DND-41 (cell line): ENCODE results near the gene GSN.

Experiments used
- ATAC-seq: fragments of 200-7000 bp; cut with Tn5 transposase; 3 replicates; pipeline ENCODE4 v1.9.1; 2021; ENCODE audit warnings: low read depth; ENCODE audit not compliant: insufficient read depth
- DNase-seq: peaks from one replicate; pipeline ENCODE4 v3.0.0-alpha.2; 2020
- H2AFZ ChIP-seq: 2 replicates; pipeline ENCODE4 v1.6.0; 2012; ENCODE audit warnings: low read depth, low read length
- H3K27ac ChIP-seq: 2 replicates; pipeline ENCODE4 v1.5.1; 2012; ENCODE audit warnings: low read length, inconsistent platforms
- H3K27me3 ChIP-seq: fragments of 200-600 bp; sonication (generic); 2 replicates; pipeline ENCODE4 v1.6.0; 2012; ENCODE audit warnings: low read length, mild to moderate bottlenecking, inconsistent platforms; ENCODE audit not compliant: insufficient read depth, poor library complexity
- H3K36me3 ChIP-seq: 2 replicates; pipeline ENCODE4 v1.5.1; 2012; ENCODE audit warnings: low read length, inconsistent platforms; ENCODE audit not compliant: insufficient read depth
- H3K4me1 ChIP-seq: 2 replicates; pipeline ENCODE4 v1.5.1; 2012; ENCODE audit warnings: mild to moderate bottlenecking, low read length; ENCODE audit not compliant: insufficient read depth
- H3K4me2 ChIP-seq: 2 replicates; pipeline ENCODE4 v1.6.0; 2012; ENCODE audit warnings: mild to moderate bottlenecking, moderate library complexity, low read length, inconsistent platforms; ENCODE audit not compliant: insufficient read depth
- H3K4me3 ChIP-seq, 2 experiments: fragments of 200-600 bp in 1 of 2; shearing (Covaris generic) in 1 of 2; 2 replicates each; pipeline ENCODE4 v1.5.1; 2012 to 2016; ENCODE audit warnings: inconsistent platforms in 2 of 2, low read length in 2 of 2, mild to moderate bottlenecking in 2 of 2, low read depth in 1 of 2, moderate library complexity in 1 of 2
- H3K79me2 ChIP-seq: 2 replicates; pipeline ENCODE4 v1.6.0; 2012; ENCODE audit warnings: low read length, inconsistent platforms; ENCODE audit not compliant: insufficient read depth
- H3K9ac ChIP-seq: 2 replicates; pipeline ENCODE4 v1.6.0; 2012; ENCODE audit warnings: low read depth, mild to moderate bottlenecking, inconsistent platforms, low read length, moderate library complexity
- H3K9me3 ChIP-seq: 2 replicates; pipeline ENCODE4 v1.5.1; 2012; ENCODE audit warnings: low read length, moderate library complexity, mild to moderate bottlenecking, inconsistent platforms; ENCODE audit not compliant: insufficient read depth, severe bottlenecking
- H4K20me1 ChIP-seq: 2 replicates; pipeline ENCODE4 v1.6.0; 2012; ENCODE audit warnings: low read length; ENCODE audit not compliant: insufficient read depth
- CTCF ChIP-seq: IDR thresholded peaks from 2 replicates; pipeline ENCODE4 v1.5.1; 2012; ENCODE audit warnings: borderline replicate concordance, low read length, moderate library complexity, mild to moderate bottlenecking; ENCODE audit not compliant: poor library complexity, severe bottlenecking; ENCODE audit errors: extremely low read depth
- EZH2 ChIP-seq: IDR thresholded peaks from 3 replicates; pipeline ENCODE4 v1.6.1; 2012; ENCODE audit warnings: borderline replicate concordance, low read depth, mild to moderate bottlenecking, moderate library complexity, low read length, inconsistent platforms; ENCODE audit not compliant: severe bottlenecking

GSN gene

GRCh38 chr9:121232251-121232650 lies 35.7 kb upstream of the GSN start:
- DNase-seq (no peak), ATAC-seq (no peak)
- no peaks in the 10 kb centered on the region for H3K79me2 ChIP-seq
- no peaks in the 10 kb centered on the region for H3K27me3 ChIP-seq
- no peaks in the 10 kb centered on the region for H4K20me1 ChIP-seq
- H3K9ac ChIP-seq: no peak overlapping the region
- H3K27ac ChIP-seq: no peak overlapping the region
- no peak overlapping the region for H3K4me2 ChIP-seq
- TF ChIP-seq CTCF (no peak), EZH2 (no peak)
- no peaks in the 10 kb centered on the region for H3K4me1 ChIP-seq
- H2AFZ ChIP-seq: no peak overlapping the region
- H3K4me3 ChIP-seq: no peak overlapping the region
- H3K36me3 ChIP-seq: no peaks in the 10 kb centered on the region
- no peaks in the 10 kb centered on the region for H3K9me3 ChIP-seq

GRCh38 chr9:121233906-121234831 lies 33.8 kb upstream of the GSN start:
- H3K4me3 ChIP-seq: no peak overlapping the region
- no peaks in the 10 kb centered on the region for H3K36me3 ChIP-seq
- H3K9ac ChIP-seq: no peak overlapping the region
- no peaks in the 10 kb centered on the region for H3K79me2 ChIP-seq
- no peak overlapping the region for H3K4me2 ChIP-seq
- no peaks in the 10 kb centered on the region for H3K27me3 ChIP-seq
- no peak for TF ChIP-seq CTCF
- TF ChIP-seq EZH2: no peak
- H3K27ac ChIP-seq: no peak overlapping the region
- no peak overlapping the region for H2AFZ ChIP-seq
- no peak for ATAC-seq
- no peaks in the 10 kb centered on the region for H4K20me1 ChIP-seq
- DNase-seq: no peak
- H3K9me3 ChIP-seq: no peaks in the 10 kb centered on the region
- no peaks in the 10 kb centered on the region for H3K4me1 ChIP-seq

GRCh38 chr9:121234832-121235161 lies 33.2 kb upstream of the GSN start:
- Histone ChIP-seq H3K36me3 (no peaks in the 10 kb centered on the region), H3K4me2 (no peak overlapping the region), H3K79me2 (no peaks in the 10 kb centered on the region), H3K9ac (no peak overlapping the region), H3K4me1 (no peaks in the 10 kb centered on the region), H3K27me3 (no peaks in the 10 kb centered on the region), H2AFZ (no peak overlapping the region), H3K4me3 (no peak overlapping the region), H4K20me1 (no peaks in the 10 kb centered on the region), H3K27ac (no peak overlapping the region), H3K9me3 (no peaks in the 10 kb centered on the region)
- ATAC-seq (no peak), DNase-seq (no peak)
- no peak for TF ChIP-seq EZH2
- no peak for TF ChIP-seq CTCF
